DOHH2 (cell line): ENCODE results near the gene RFLNA.

ENCODE experiments used
- H3F3A ChIP-seq: fragments of 200-600 bp; sonication (generic), shearing (Covaris generic); 2 replicates; pipeline ENCODE4 v1.6.0; 2016; ENCODE audit warnings: antibody characterized with exemption, mild to moderate bottlenecking; ENCODE audit not compliant: control insufficient read depth, insufficient read depth
- H3K27ac ChIP-seq: fragments of 200-600 bp; sonication (generic); 2 replicates; pipeline ENCODE4 v1.5.1; 2014; ENCODE audit warnings: low read depth, mild to moderate bottlenecking, low read length, moderate library complexity
- H3K27me3 ChIP-seq: fragments of 200-600 bp; sonication (generic); 2 replicates; pipeline ENCODE4 v1.6.1; 2014; ENCODE audit warnings: mild to moderate bottlenecking, low read length, mixed read lengths; ENCODE audit not compliant: control insufficient read depth
- H3K36me3 ChIP-seq: fragments of 200-600 bp; sonication (generic); 2 replicates; pipeline ENCODE4 v1.6.1; 2014; ENCODE audit warnings: mild to moderate bottlenecking, low read length, moderate library complexity, mixed read lengths; ENCODE audit not compliant: control insufficient read depth
- H3K4me1 ChIP-seq: fragments of 200-600 bp; sonication (generic); 2 replicates; pipeline ENCODE4 v1.6.1; 2014; ENCODE audit warnings: mild to moderate bottlenecking, low read length, mixed read lengths; ENCODE audit not compliant: control insufficient read depth
- H3K4me2 ChIP-seq: fragments of 200-600 bp; sonication (generic); 2 replicates; pipeline ENCODE4 v1.6.0; 2014; ENCODE audit warnings: mild to moderate bottlenecking, low read length, moderate library complexity
- H3K4me3 ChIP-seq: fragments of 200-600 bp; sonication (generic); 2 replicates; pipeline ENCODE4 v1.5.1; 2014; ENCODE audit warnings: mild to moderate bottlenecking, low read length, mixed read lengths
- H3K79me2 ChIP-seq: fragments of 200-600 bp; sonication (generic); 2 replicates; pipeline ENCODE4 v1.6.1; 2014; ENCODE audit warnings: mild to moderate bottlenecking, low read length, mixed read lengths; ENCODE audit not compliant: control insufficient read depth
- H3K9me2 ChIP-seq: fragments of 200-600 bp; sonication (generic); replicated peaks from 2 replicates; pipeline ENCODE4 v1.6.1; 2014; ENCODE audit warnings: mild to moderate bottlenecking, low read length, mixed read lengths; ENCODE audit not compliant: control insufficient read depth
- H3K9me3 ChIP-seq: fragments of 200-600 bp; sonication (generic); 2 replicates; pipeline ENCODE4 v1.6.1; 2014; ENCODE audit warnings: antibody characterized with exemption, low read length, mixed read lengths; ENCODE audit not compliant: control insufficient read depth, insufficient read depth
- H4K20me1 ChIP-seq: fragments of 200-600 bp; sonication (generic); 2 replicates; pipeline ENCODE4 v1.6.0; 2014; ENCODE audit warnings: low read depth, mild to moderate bottlenecking, antibody characterized with exemption, low read length, moderate library complexity; ENCODE audit not compliant: control insufficient read depth, insufficient read depth
- CTCF ChIP-seq: fragments of 200-600 bp; sonication (generic); IDR thresholded peaks from one replicate; pipeline ENCODE4 v1.5.1; 2014; ENCODE audit warnings: antibody characterized with exemption, mild to moderate bottlenecking, low read depth, low read length; ENCODE audit not compliant: poor library complexity, severe bottlenecking
- EZH2phosphoT487 ChIP-seq: fragments of 200-600 bp; sonication (generic); IDR thresholded peaks from 2 replicates; pipeline ENCODE4 v1.6.1; 2017; ENCODE audit warnings: borderline replicate concordance, mild to moderate bottlenecking, antibody characterized with exemption, low read length, moderate library complexity, mixed read lengths

Gene RFLNA

GRCh38 chr12:124344022-124344421, 49.1 kb downstream of the RFLNA start:
- Histone ChIP-seq H3K4me3 (no peak overlapping the region), H3K27me3 (no peaks in the 10 kb centered on the region), H3F3A (no peaks in the 10 kb centered on the region), H3K27ac (no peak overlapping the region), H4K20me1 (no peaks in the 10 kb centered on the region), H3K36me3 (peaks cover 13% of the 10 kb centered on the region; the same call in 1 of the 2 replicates), H3K4me2 (no peak overlapping the region), H3K4me1 (no peaks in the 10 kb centered on the region), H3K9me2 (no peaks in the 10 kb centered on the region), H3K79me2 (no peaks in the 10 kb centered on the region), H3K9me3 (no peaks in the 10 kb centered on the region)
- TF ChIP-seq EZH2phosphoT487 (no peak), CTCF (no peak)

GRCh38 chr12:124344526-124344925, 49.6 kb downstream of the RFLNA start:
- H3K4me1 ChIP-seq, result no peaks in the 10 kb centered on the region
- H3K27me3 ChIP-seq, result no peaks in the 10 kb centered on the region
- H3K9me2 ChIP-seq, result no peaks in the 10 kb centered on the region
- no peaks in the 10 kb centered on the region for H3K79me2 ChIP-seq
- peaks cover 13% of the 10 kb centered on the region; the same call in 1 of the 2 replicates for H3K36me3 ChIP-seq
- H3K9me3 ChIP-seq, result no peaks in the 10 kb centered on the region
- H3F3A ChIP-seq, result no peaks in the 10 kb centered on the region
- H4K20me1 ChIP-seq, result no peaks in the 10 kb centered on the region
- no peak overlapping the region for H3K27ac ChIP-seq
- TF ChIP-seq EZH2phosphoT487 (no peak), CTCF (no peak)
- H3K4me3 ChIP-seq, result no peak overlapping the region
- no peak overlapping the region for H3K4me2 ChIP-seq

GRCh38 chr12:124345795-124346194, 50.9 kb downstream of the RFLNA start:
- Histone ChIP-seq H3K79me2 (no peaks in the 10 kb centered on the region), H3K36me3 (peaks cover 13% of the 10 kb centered on the region; the same call in 1 of the 2 replicates), H3K4me3 (no peak overlapping the region), H3K9me3 (no peaks in the 10 kb centered on the region), H3K4me1 (no peaks in the 10 kb centered on the region), H4K20me1 (no peaks in the 10 kb centered on the region), H3K9me2 (no peaks in the 10 kb centered on the region), H3K4me2 (no peak overlapping the region), H3K27ac (no peak overlapping the region), H3K27me3 (no peaks in the 10 kb centered on the region), H3F3A (no peaks in the 10 kb centered on the region)
- TF ChIP-seq CTCF (no peak), EZH2phosphoT487 (no peak)
